SK-N-SH (cell line): ENCODE results near the gene TAS1R3. TPM values are rescaled to one million over a fixed set of nuclear protein-coding genes. Genes with fewer than 3 reads are reported as not detected.

Source experiments
- CTCF ChIA-PET: fragments of 300-600, 350-600 bp; formaldehyde crosslinking; extraction: SDS; loops from one replicate; lab custom pipeline; 2021; lab: Yijun Ruan, JAX
- POLR2A ChIA-PET: fragments of 350-600 bp; sonication (Branson Sonifier 250); formaldehyde crosslinking; extraction: SDS; loops from one replicate; lab custom pipeline; 2020; ENCODE audit warnings: antibody characterized with exemption, inconsistent platforms; lab: Yijun Ruan, JAX
- DNase-seq: peaks from one replicate; pipeline ENCODE4 v3.0.0; 2012
- H2AFZ ChIP-seq: fragments of 200-600 bp; sonication (generic); 2 replicates; pipeline ENCODE4 v1.8.1; 2016; ENCODE audit warnings: antibody characterized with exemption, mild to moderate bottlenecking, low read depth
- H3F3A ChIP-seq: fragments of 200-600 bp; sonication (generic); replicated peaks from 2 replicates; pipeline ENCODE3; 2016; ENCODE audit warnings: antibody characterized with exemption, mild to moderate bottlenecking; ENCODE audit not compliant: insufficient read depth
- H3K27ac ChIP-seq, 2 experiments: fragments of 200-500 bp in 1 of 2; fragments of 200-600 bp in 1 of 2; sonication (Bioruptor generic) in 1 of 2; sonication (generic), shearing (Covaris generic) in 1 of 2; 2 replicates each; pipeline versions ENCODE4 v1.5.1 to v1.6.1; 2014 to 2016; ENCODE audit warnings: low read depth in 2 of 2, inconsistent platforms in 1 of 2, low read length in 1 of 2, mild to moderate bottlenecking in 1 of 2, mixed read lengths in 1 of 2
- H3K27me3 ChIP-seq: fragments of 200-600 bp; sonication (generic), shearing (Covaris generic); 2 replicates; pipeline ENCODE4 v1.6.1; 2016; ENCODE audit warnings: mixed run types; ENCODE audit not compliant: insufficient read depth
- H3K36me3 ChIP-seq, 2 experiments: fragments of 200-500 bp in 1 of 2; fragments of 200-600 bp in 1 of 2; sonication (Bioruptor generic) in 1 of 2; sonication (generic) in 1 of 2; replicated peaks in 1 of 2; 2 replicates each; pipeline versions ENCODE3 to v1.5.1; 2014 to 2016; ENCODE audit warnings: low read length in 1 of 2, mild to moderate bottlenecking in 1 of 2; ENCODE audit not compliant: insufficient read depth in 2 of 2, control insufficient read depth in 1 of 2
- H3K4me1 ChIP-seq, 2 experiments: fragments of 200-500 bp in 1 of 2; fragments of 200-600 bp in 1 of 2; sonication (Bioruptor generic) in 1 of 2; sonication (generic), shearing (Covaris generic) in 1 of 2; 2 replicates each; pipeline versions ENCODE4 v1.5.1 to v1.6.1; 2014 to 2016; ENCODE audit warnings: low read depth in 1 of 2, low read length in 1 of 2, mixed run types in 1 of 2; ENCODE audit not compliant: insufficient read depth in 2 of 2, control insufficient read depth in 1 of 2
- H3K4me2 ChIP-seq: fragments of 200-600 bp; sonication (generic), shearing (Covaris generic); 2 replicates; pipeline ENCODE4 v1.6.1; 2017; ENCODE audit warnings: mixed run types
- H3K4me3 ChIP-seq, 2 experiments: fragments of 200-500 bp in 1 of 2; fragments of 200-600 bp in 1 of 2; sonication (Bioruptor generic) in 1 of 2; sonication (generic), shearing (Covaris generic) in 1 of 2; 2 replicates each; pipeline versions ENCODE4 v1.5.1 to v1.8.1; 2014 to 2016; ENCODE audit warnings: low read depth in 2 of 2, inconsistent platforms in 1 of 2, low read length in 1 of 2, mild to moderate bottlenecking in 1 of 2, mixed read lengths in 1 of 2, moderate library complexity in 1 of 2
- H3K79me2 ChIP-seq: fragments of 200-600 bp; sonication (generic); 2 replicates; pipeline ENCODE4 v1.8.1; 2017; ENCODE audit warnings: mild to moderate bottlenecking; ENCODE audit not compliant: insufficient read depth
- H3K9ac ChIP-seq: fragments of 200-600 bp; sonication (generic); 2 replicates; pipeline ENCODE4 v1.6.1; 2017; ENCODE audit warnings: mixed run types
- H3K9me2 ChIP-seq: fragments of 200-600 bp; sonication (generic); 2 replicates; pipeline ENCODE4 v1.6.1; 2017; ENCODE audit warnings: mixed run types
- H3K9me3 ChIP-seq: fragments of 200-600 bp; sonication (generic); 2 replicates; pipeline ENCODE4 v1.6.1; 2017; ENCODE audit warnings: mixed run types, mild to moderate bottlenecking, moderate library complexity
- H4K20me1 ChIP-seq: fragments of 200-600 bp; sonication (generic); 2 replicates; pipeline ENCODE4 v1.6.1; 2017; ENCODE audit warnings: mild to moderate bottlenecking, mixed run types; ENCODE audit not compliant: insufficient read depth
- CTCF ChIP-seq: fragments of 200-600 bp; sonication (generic); IDR thresholded peaks from 2 replicates; pipeline ENCODE4 v1.6.1; 2017; ENCODE audit warnings: antibody characterized with exemption, mild to moderate bottlenecking, moderate library complexity
- GATA2 ChIP-seq: sonication (generic); formaldehyde crosslinking; IDR thresholded peaks from 2 replicates; pipeline ENCODE4 v1.5.0; 2020; ENCODE audit warnings: mild to moderate bottlenecking, missing genetic modification reagents
- IRF3 ChIP-seq: fragments of 150-350 bp; IDR thresholded peaks from 2 replicates; pipeline ENCODE4 v1.6.1; 2016; ENCODE audit warnings: mild to moderate bottlenecking, low read depth, low read length
- MAX ChIP-seq: IDR thresholded peaks from 2 replicates; pipeline ENCODE4 v1.4.0; 2012; ENCODE audit warnings: low read depth
- RAD21 ChIP-seq: IDR thresholded peaks from 2 replicates; pipeline ENCODE4 v1.6.1; 2012; ENCODE audit warnings: mild to moderate bottlenecking, low read length
- RCOR1 ChIP-seq: fragments of 150-350 bp; IDR thresholded peaks from 2 replicates; pipeline ENCODE4 v1.6.1; 2017; ENCODE audit warnings: antibody characterized with exemption, low read length
- REST ChIP-seq: IDR thresholded peaks from 2 replicates; pipeline ENCODE4 v1.6.1; 2012; ENCODE audit warnings: mild to moderate bottlenecking, low read depth, low read length, moderate library complexity
- TAF1 ChIP-seq: IDR thresholded peaks from 2 replicates; pipeline ENCODE4 v1.6.1; 2012; ENCODE audit warnings: low read depth, mild to moderate bottlenecking, low read length, moderate library complexity, borderline replicate concordance
- TCF12 ChIP-seq: IDR thresholded peaks from 2 replicates; pipeline ENCODE4 v1.4.0; 2012
- WGBS: methylation state at CpG from one replicate; pipeline ENCODE4 v1.1.6; 2017; ENCODE audit warnings: low lambda C conversion rate; 5-methylcytosine and 5-hydroxymethylcytosine counted together
- polyA plus RNA-seq, 3 experiments: library from polyadenylated mRNA; depleted of rRNA; stranded (reverse); fragments of >200 nt; gene quantifications; 2 replicates each; pipeline ENCODE4 v1.2.3, GENCODE V29; 2012

TAS1R3 gene
- polyA plus RNA-seq, 1 of the 3 experiments (the other 2 are of a cell fraction) = 0.08 TPM

DNA sequence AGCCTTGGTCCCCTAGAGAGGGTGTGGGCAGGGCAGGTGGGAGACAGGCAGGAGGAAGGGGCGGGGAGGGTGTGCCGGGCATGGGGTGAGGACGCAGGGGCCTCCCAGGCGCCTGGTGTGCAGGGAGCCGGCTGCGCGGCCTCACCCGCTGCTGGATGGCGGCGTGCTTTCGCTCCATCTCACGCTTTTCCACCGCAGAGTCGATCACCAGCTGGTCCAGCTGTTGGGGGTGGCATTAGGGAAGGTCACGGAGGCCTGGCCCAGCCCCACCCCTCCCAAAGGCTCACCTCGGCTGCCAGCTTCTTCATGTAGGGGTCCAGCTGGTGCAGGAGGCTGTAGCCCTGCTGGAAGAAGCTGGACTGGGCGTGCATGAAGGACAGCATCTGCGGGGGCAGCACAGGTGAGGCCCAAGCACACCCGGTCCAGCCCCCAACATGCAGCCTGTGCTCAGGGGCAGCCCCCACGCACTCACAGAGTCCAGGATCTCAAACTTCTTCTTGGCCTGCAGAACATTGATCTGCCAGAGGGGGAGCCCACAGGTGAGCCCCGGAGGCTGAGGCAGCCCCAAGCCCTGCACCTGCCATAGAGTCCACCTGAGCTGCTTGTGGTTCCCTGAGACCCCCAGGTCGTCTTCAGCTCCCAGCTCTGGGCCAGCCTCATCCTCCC lies 31.3 kb upstream of the TAS1R3 start (continued):
- no peak for TF ChIP-seq REST

- ChIA-PET POLR2A (no interaction called here), CTCF (interaction anchor here (0.9 to 2.8 kb wide), 4 partner anchors 9 to 48 kb away, joined by 3 to 10 read pairs (median 4); partner anchors contain the start of gene DVL1)
- H3K4me3 ChIP-seq = no peak overlapping the region
- no peaks in the 10 kb centered on the region for H3K9me2 ChIP-seq
- H3F3A ChIP-seq = no peaks in the 10 kb centered on the region
- no peaks in the 10 kb centered on the region for H3K9me3 ChIP-seq
- peaks cover 11% of the 10 kb centered on the region for H3K79me2 ChIP-seq
- peaks cover 6 to 27% of the 10 kb centered on the region in 2 experiments; a peak in 2 of 4 replicates for H3K4me1 ChIP-seq
- DNase-seq = no peak
- no peak overlapping the region for H3K27ac ChIP-seq
- no peak overlapping the region for H2AFZ ChIP-seq
- no peak overlapping the region for H3K4me2 ChIP-seq
- peaks cover 8% of the 10 kb centered on the region; the same call in 1 of the 2 replicates for H4K20me1 ChIP-seq
- WGBS = no CpG with 5 or more reads among the region's 12 CpGs
- no peak overlapping the region for H3K9ac ChIP-seq
- H3K27me3 ChIP-seq = no peaks in the 10 kb centered on the region
- H3K36me3 ChIP-seq = peaks cover 0 to 8% of the 10 kb centered on the region in 2 experiments
- TF ChIP-seq MAX (no peak), IRF3 (no peak), TAF1 (no peak), TCF12 (no peak), RAD21 (no peak), GATA2 (CRISPR knock-in tag) (no peak)
Measured at GRCh38 chr1:1300352-1300739, 30.7 kb upstream of the TAS1R3 start.

DNA sequence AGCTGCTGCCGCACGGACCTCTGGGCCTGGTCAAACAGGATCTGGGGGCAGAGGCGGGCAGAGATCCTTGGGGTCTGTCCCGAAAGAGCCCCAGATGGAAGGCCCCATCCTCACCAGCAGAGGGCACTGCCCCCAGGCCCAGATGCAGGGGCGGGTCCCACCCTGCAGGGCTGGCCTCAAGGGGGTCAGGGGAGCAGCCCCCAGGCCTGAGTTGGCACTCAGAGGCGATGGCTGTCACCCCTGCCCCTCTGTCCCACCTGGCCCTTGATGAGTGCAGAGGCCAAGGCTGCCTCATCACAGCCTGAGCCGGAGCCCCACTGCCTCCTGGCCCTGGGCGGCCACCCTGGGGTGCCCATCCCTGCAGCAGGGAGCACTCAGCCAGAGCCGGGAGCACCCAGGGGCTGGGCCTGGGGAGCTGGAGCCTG lies 29.1 kb upstream of the TAS1R3 start:
- H3K4me1 ChIP-seq = peaks cover 13 to 44% of the 10 kb centered on the region in 2 experiments; a peak in 2 of 4 replicates
- CTCF ChIA-PET = interaction anchor here (1.0 to 3.7 kb wide), 2 partner anchors 11 to 24 kb away, joined by 3 to 44 read pairs; no protein-coding TSS in a partner anchor
- no peak overlapping the region for H3K9ac ChIP-seq
- no peak overlapping the region for H3K4me3 ChIP-seq
- H3K9me2 ChIP-seq = no peaks in the 10 kb centered on the region
- POLR2A ChIA-PET = no interaction called here
- peaks cover 0 to 3% of the 10 kb centered on the region in 2 experiments for H3K36me3 ChIP-seq
- H3K9me3 ChIP-seq = no peaks in the 10 kb centered on the region
- H3K4me2 ChIP-seq = no peak overlapping the region
- peaks cover 28% of the 10 kb centered on the region for H3K79me2 ChIP-seq
- TF ChIP-seq RCOR1 (no peak), CTCF (peak; percentile 51)
- no peaks in the 10 kb centered on the region for H3K27me3 ChIP-seq
- WGBS = no CpG with 5 or more reads among the region's 9 CpGs
- peaks cover 11% of the 10 kb centered on the region; the same call in 1 of the 2 replicates for H4K20me1 ChIP-seq
- H2AFZ ChIP-seq = no peak overlapping the region
- no peaks in the 10 kb centered on the region for H3F3A ChIP-seq
- DNase-seq = peak; percentile 63
- no peak overlapping the region; a peak in 1 of 4 replicates for H3K27ac ChIP-seq
